ENCODE data around the gene PPP3CA. TPM values are rescaled to one million over a fixed set of nuclear protein-coding genes. Genes with fewer than 3 reads are reported as not detected.

PPP3CA gene
- total and polyA plus RNA-seq, 2 donors (not counting 1 experiment from before 2014, with no cell fraction given), result 66.4 to 79.3 TPM

DNA sequence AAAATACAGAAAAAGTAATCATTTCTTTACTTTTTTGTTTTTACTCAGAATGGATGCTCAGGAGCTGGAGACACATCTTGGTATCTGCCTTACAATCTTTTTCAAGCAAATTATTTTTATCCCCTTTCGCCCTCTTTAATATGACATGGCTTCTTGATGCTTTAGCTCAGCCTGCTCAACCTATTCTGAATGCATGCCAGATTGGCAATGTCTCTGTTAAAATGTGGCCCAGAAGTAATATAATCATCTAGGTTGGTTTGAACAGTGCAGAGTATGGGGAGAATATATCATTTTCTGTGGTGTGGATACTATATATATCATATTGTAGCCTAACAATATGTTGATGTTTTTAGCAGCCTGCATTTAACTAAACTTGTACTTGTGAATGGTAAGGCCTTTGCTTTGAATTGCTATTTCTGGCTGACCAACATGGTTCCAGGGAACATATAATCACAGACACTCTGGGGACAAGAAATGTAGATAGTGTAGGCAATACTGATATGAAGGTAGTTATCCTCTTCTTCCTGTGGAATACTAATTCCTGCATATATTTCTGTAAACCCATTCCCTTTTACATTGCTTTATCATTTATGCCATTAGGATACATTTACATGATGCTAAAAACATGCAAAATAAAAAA is 282.7 kb downstream of the PPP3CA start:
- Histone ChIP-seq H4K20me1 (ENCODE audit: control insufficient read depth, extremely low read depth, insufficient read depth, low read length) (no peaks in the 10 kb centered on the region), H3K79me2 (ENCODE audit: control insufficient read depth, insufficient read depth, low read length) (no peaks in the 10 kb centered on the region), H3K9me3 (ENCODE audit: control insufficient read depth, insufficient read depth, low read depth, low read length) (no peaks in the 10 kb centered on the region), H3K4me2 (ENCODE audit: extremely low read depth, insufficient read depth, low read length) (no peak overlapping the region), H3K4me1 (ENCODE audit: control insufficient read depth, extremely low read depth, insufficient read depth, low read length) (no peaks in the 10 kb centered on the region), H3K36me3 (ENCODE audit: control insufficient read depth, insufficient read depth, low read length) (no peaks in the 10 kb centered on the region), H3K27me3 (ENCODE audit: control insufficient read depth, insufficient read depth, low read length) (no peaks in the 10 kb centered on the region), H2AFZ (ENCODE audit: low read length) (no peak overlapping the region), H3K9ac (ENCODE audit: insufficient read depth, low read length) (no peak overlapping the region), H3K27ac (ENCODE audit: insufficient read depth, low read length) (no peak overlapping the region), H3K4me3 (replicated peaks in 1 of 4; ENCODE audit: control extremely low read depth in 1 of 4, insufficient read depth in 1 of 4, low read depth in 3 of 4, low read length in 4 of 4) (no peak overlapping the region)
- DNase-seq (ENCODE audit: low read depth in 2 of 2), result no peak
- TF ChIP-seq, protein P1, sequence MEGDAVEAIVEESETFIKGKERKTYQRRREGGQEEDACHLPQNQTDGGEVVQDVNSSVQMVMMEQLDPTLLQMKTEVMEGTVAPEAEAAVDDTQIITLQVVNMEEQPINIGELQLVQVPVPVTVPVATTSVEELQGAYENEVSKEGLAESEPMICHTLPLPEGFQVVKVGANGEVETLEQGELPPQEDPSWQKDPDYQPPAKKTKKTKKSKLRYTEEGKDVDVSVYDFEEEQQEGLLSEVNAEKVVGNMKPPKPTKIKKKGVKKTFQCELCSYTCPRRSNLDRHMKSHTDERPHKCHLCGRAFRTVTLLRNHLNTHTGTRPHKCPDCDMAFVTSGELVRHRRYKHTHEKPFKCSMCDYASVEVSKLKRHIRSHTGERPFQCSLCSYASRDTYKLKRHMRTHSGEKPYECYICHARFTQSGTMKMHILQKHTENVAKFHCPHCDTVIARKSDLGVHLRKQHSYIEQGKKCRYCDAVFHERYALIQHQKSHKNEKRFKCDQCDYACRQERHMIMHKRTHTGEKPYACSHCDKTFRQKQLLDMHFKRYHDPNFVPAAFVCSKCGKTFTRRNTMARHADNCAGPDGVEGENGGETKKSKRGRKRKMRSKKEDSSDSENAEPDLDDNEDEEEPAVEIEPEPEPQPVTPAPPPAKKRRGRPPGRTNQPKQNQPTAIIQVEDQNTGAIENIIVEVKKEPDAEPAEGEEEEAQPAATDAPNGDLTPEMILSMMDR (conservative IDR thresholded peaks at IDR 0.05 in 1 of 2, IDR thresholded peaks at IDR 0.05 in 1 of 2; ENCODE audit: low read depth in 1 of 2, low read length in 2 of 2), result no peak
- no peak for TF ChIP-seq EZH2 (IDR thresholded peaks at IDR 0.05; ENCODE audit: low read length, missing control alignments)

DNA sequence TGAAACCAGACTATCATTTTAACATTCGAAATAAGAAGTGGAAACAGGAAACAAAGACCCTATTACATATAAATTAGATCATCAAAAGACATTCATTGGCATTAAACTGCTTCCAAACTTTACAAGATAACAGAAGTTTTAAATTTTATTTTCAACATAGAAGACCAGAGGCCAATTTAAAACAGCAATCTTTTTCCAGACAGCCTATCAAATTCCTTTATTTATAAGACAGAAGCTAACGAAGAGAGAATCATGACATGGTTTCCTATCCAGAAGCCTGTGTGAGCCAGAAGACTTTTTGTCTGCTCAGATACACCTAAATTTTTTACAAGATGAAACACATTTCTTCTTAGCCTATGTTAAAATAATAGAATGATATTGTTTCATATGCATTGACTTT is 291.9 kb downstream of the PPP3CA start:
- no peaks in the 10 kb centered on the region for H4K20me1 ChIP-seq (ENCODE audit: control insufficient read depth, extremely low read depth, insufficient read depth, low read length)
- no peaks in the 10 kb centered on the region for H3K79me2 ChIP-seq (ENCODE audit: control insufficient read depth, insufficient read depth, low read length)
- H3K4me3 ChIP-seq (replicated peaks in 1 of 4; ENCODE audit: control extremely low read depth in 1 of 4, insufficient read depth in 1 of 4, low read depth in 3 of 4, low read length in 4 of 4), result no peak overlapping the region
- H3K27ac ChIP-seq (ENCODE audit: insufficient read depth, low read length), result no peak overlapping the region
- H3K27me3 ChIP-seq (ENCODE audit: control insufficient read depth, insufficient read depth, low read length), result no peaks in the 10 kb centered on the region
- H3K9me3 ChIP-seq (ENCODE audit: control insufficient read depth, insufficient read depth, low read depth, low read length), result no peaks in the 10 kb centered on the region
- no peaks in the 10 kb centered on the region for H3K36me3 ChIP-seq (ENCODE audit: control insufficient read depth, insufficient read depth, low read length)
- DNase-seq (ENCODE audit: low read depth in 2 of 2), result no peak
- no peak for TF ChIP-seq EZH2 (IDR thresholded peaks at IDR 0.05; ENCODE audit: low read length, missing control alignments)
- TF ChIP-seq, protein P1 (conservative IDR thresholded peaks at IDR 0.05 in 1 of 2, IDR thresholded peaks at IDR 0.05 in 1 of 2; ENCODE audit: low read depth in 1 of 2, low read length in 2 of 2), result no peak
- H3K4me1 ChIP-seq (ENCODE audit: control insufficient read depth, extremely low read depth, insufficient read depth, low read length), result no peaks in the 10 kb centered on the region
- no peak overlapping the region for H3K9ac ChIP-seq (ENCODE audit: insufficient read depth, low read length)
- H3K4me2 ChIP-seq (ENCODE audit: extremely low read depth, insufficient read depth, low read length), result no peak overlapping the region
- no peak overlapping the region for H2AFZ ChIP-seq (ENCODE audit: low read length)

DNA sequence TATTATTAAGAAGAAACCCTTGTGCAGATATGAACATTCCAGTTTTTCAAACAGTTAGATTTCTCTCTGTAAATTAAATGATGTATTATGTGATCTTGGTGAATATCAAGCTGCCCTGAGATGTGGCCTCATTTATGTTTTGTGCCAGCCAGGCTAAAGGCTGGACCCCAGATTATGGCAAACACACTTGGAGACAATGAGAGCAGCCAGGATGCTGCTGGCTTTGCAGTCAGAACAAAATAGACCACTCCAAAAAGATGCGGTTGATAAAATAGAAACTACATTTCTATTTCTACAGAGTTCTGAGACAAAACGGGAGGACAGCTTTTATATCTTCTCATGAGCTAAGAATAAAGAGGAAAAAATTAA is 296.5 kb downstream of the PPP3CA start:
- Histone ChIP-seq H3K9me3 (ENCODE audit: control insufficient read depth, insufficient read depth, low read depth, low read length) (no peaks in the 10 kb centered on the region), H2AFZ (ENCODE audit: low read length) (no peak overlapping the region), H3K27me3 (ENCODE audit: control insufficient read depth, insufficient read depth, low read length) (no peaks in the 10 kb centered on the region), H3K79me2 (ENCODE audit: control insufficient read depth, insufficient read depth, low read length) (no peaks in the 10 kb centered on the region), H3K4me3 (replicated peaks in 1 of 4; ENCODE audit: control extremely low read depth in 1 of 4, insufficient read depth in 1 of 4, low read depth in 3 of 4, low read length in 4 of 4) (no peak overlapping the region), H3K9ac (ENCODE audit: insufficient read depth, low read length) (no peak overlapping the region), H4K20me1 (ENCODE audit: control insufficient read depth, extremely low read depth, insufficient read depth, low read length) (no peaks in the 10 kb centered on the region), H3K4me1 (ENCODE audit: control insufficient read depth, extremely low read depth, insufficient read depth, low read length) (no peaks in the 10 kb centered on the region), H3K4me2 (ENCODE audit: extremely low read depth, insufficient read depth, low read length) (no peak overlapping the region), H3K36me3 (ENCODE audit: control insufficient read depth, insufficient read depth, low read length) (no peaks in the 10 kb centered on the region), H3K27ac (ENCODE audit: insufficient read depth, low read length) (no peak overlapping the region)
- TF ChIP-seq EZH2 (IDR thresholded peaks at IDR 0.05; ENCODE audit: low read length, missing control alignments), result no peak
- TF ChIP-seq, protein P1 (conservative IDR thresholded peaks at IDR 0.05 in 1 of 2, IDR thresholded peaks at IDR 0.05 in 1 of 2; ENCODE audit: low read depth in 1 of 2, low read length in 2 of 2), result no peak
- no peak for DNase-seq (ENCODE audit: low read depth in 2 of 2)
